PFSK-1 (cell line): ENCODE results near the gene TENM3.

Experiments
- FOXP2 ChIP-seq: optimal IDR thresholded peaks from 2 replicates; pipeline ENCODE3; 2011; ENCODE audit warnings: borderline replicate concordance, control low read depth, inconsistent platforms; ENCODE audit not compliant: insufficient read depth; ENCODE audit errors: extremely low read length, extremely low read depth
- POLR2AphosphoS5 ChIP-seq: IDR thresholded peaks from 2 replicates; pipeline ENCODE4 v1.6.1; 2012; ENCODE audit warnings: low read depth, mild to moderate bottlenecking, control low read depth, low read length, moderate library complexity
- TAF1 ChIP-seq: IDR thresholded peaks from 2 replicates; pipeline ENCODE4 v1.6.1; 2012; ENCODE audit warnings: low read length, control low read depth, borderline replicate concordance; ENCODE audit not compliant: insufficient read depth

DNA sequence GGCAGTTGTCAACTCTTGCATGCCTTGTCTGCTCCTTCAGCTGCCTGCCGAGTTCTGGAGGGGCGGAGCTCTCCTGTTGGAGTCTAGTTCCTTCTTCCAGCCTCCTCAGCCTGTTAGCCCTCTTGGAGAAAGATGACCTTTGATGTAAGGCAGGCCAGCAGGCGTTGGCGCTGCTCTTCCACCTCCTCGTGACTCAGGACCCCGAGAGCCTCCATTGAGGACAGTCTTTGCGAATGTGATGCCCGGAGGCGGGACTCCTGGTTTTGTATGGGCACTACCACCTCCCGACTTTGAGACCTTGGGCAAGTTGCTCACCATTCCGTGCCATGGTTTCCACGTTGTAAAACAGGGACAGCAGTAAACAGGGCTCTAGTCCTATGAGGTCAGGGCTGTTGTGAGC is 108.3 kb downstream of the TENM3 start:
- TF ChIP-seq FOXP2 (no peak), POLR2AphosphoS5 (no peak), TAF1 (no peak)
